Measurements from ENCODE around the gene MCEMP1.
A peak's percentile ranks its signal among the peaks of the same experiment; 100 is the strongest.

MCEMP1 gene

GRCh38 chr19:7676854-7677253, at the start of gene MCEMP1:
Gene MCEMP1, plus strand, starts transcription at chr19:7677090. Its CDS starts 31 bp downstream, at chr19:7677121.
- DNase-seq (ENCODE audit: low read depth in 3 of 3): no peak

GRCh38 chr19:7627166-7627565, 49.7 kb upstream of the MCEMP1 start:
- DNase-seq (ENCODE audit: low read depth in 3 of 3): no peak

DNA sequence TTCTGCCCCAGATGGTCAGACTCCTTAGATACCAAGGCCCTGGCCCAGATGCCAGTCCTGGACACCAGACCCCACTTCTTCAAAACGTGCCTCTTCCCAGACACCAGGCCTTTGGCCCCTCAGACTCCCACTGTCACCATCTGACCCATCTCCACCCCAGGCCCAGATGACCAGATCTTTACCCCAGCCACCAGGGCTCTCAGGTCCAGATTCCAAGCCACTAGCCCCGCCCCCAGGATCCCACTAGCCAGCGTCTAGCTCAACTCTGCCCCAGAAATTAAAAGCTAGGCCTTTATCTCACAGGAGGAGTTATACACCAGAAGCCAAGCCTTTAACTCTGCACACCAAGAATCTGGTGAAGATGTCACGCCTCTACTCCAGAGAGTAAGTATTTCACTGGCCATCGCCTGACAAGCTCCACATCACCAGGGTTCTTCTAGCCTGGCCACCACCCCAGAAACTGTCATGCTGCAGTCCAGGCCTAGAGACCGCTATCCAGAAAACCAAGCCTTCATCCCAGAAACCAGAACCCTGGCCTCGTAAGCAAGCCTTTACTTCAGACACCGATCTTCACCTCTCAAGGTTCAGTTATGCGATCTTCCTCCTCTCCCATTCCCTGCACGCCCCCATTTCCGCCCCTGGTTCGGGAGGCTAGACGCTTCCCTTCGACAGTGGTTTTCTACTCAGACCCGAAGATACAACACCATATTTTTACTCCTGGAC, 48.1 kb upstream of the MCEMP1 start:
- DNase-seq (ENCODE audit: low read depth in 3 of 3): no peak

- DNase-seq (ENCODE audit: low read depth in 3 of 3): peak; percentile 87 to 93 (median 87)
Observed at GRCh38 chr19:7629347-7630054, 47.4 kb upstream of the MCEMP1 start, which contains the start of the genes PET100 and XAB2. Gene PET100, plus strand, starts transcription at chr19:7629793. Its CDS starts 41 bp downstream, at chr19:7629834. Gene XAB2, minus strand, starts transcription at chr19:7629545. Its CDS starts 18 bp downstream, at chr19:7629527.

GRCh38 chr19:7631577-7631976, 45.3 kb upstream of the MCEMP1 start:
- DNase-seq (ENCODE audit: low read depth in 3 of 3): no peak

- DNase-seq (ENCODE audit: low read depth in 3 of 3): no peak
Observed at GRCh38 chr19:7632340-7633203, 44.3 kb upstream of the MCEMP1 start.

- no peak for DNase-seq (ENCODE audit: low read depth in 3 of 3)
Observed at GRCh38 chr19:7633698-7634097, 43.2 kb upstream of the MCEMP1 start, which contains the start of gene PCP2. Gene PCP2, minus strand, starts transcription at chr19:7633719. Its CDS starts 262 bp downstream, at chr19:7633457.

GRCh38 chr19:7635670-7636069, 41.2 kb upstream of the MCEMP1 start:
- no peak for DNase-seq (ENCODE audit: low read depth in 3 of 3)

- no peak for DNase-seq (ENCODE audit: low read depth in 3 of 3)
Observed at GRCh38 chr19:7636317-7636690, 40.6 kb upstream of the MCEMP1 start.

- peak; percentile 85 to 93 (median 85) for DNase-seq (ENCODE audit: low read depth in 3 of 3)
Observed at GRCh38 chr19:7636691-7637373, 40.1 kb upstream of the MCEMP1 start, which contains the start of gene STXBP2. Gene STXBP2, plus strand, starts transcription at chr19:7637110. Its CDS starts 40 bp downstream, at chr19:7637150.

DNA sequence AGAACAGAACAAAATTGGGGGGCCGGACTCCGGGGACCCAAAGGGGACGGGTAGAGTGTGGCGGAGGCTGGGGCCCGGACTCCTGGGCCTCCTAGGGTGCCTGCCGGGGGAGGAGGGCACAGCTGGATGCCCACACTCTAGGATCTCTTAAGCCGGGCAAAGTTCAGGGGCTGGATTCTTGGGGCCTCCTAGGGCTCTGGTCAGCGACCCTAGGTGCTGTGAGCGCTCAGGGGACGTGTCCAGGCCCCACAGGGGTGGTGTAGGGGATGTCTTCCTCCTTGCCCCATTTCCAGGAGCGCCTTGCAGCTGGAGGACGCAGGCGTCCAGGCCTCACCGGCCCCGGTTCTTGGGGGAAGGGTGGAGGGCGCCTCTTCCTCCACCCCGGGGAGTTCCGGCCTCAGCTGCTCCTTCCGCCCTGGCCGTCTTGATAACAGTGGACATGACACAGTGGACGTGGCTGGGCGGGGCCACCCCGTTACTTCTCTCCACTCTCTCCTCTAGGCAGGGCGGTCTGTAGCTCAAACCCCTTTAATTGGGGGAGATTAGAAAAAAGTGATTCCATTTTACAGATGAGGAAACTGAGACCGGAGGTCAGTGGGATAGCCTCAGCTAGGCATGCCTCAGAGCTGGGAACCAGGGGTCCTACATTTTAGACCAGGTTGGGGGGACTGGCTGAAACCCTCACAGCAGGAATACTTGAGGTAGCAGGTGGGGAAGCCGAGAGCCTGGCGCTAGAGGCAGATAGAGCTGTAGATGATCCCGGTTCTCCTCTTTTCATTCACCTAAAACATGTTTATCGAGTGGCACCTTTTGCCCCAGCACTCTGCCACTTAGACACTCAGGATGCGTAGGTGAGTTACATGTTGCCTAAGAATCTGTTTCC, 39.3 kb upstream of the MCEMP1 start:
- no peak for DNase-seq (ENCODE audit: low read depth in 3 of 3)

DNA sequence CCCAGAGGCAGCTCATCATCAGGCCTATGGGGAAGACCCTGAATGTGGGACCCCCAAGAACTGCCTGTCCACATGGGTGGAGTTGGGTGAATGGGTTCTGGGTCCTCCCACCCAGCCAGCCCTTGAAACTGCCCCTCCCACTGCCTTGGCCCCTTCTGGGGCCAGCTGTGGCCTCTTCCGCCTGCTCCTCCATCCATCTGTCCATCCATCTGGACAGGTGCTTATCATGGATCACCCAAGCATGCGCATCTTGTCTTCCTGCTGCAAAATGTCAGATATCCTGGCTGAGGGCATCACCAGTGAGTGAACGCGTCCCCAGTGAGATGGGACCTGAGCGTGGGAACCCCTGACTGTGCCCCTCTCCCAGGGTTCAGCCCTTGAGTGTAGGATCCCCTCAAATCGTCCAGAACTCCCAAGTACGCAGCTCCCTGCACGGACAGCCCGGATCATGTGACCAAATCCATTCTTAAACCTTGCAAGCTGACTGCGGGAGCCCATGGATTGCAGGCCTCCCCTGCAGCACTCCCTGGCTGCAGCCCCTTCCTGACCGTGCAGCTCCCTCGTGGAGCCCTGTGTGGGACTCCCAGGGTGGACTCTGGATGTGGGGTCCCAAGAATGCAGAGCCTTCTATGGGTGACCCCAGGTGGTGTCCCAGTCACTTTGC, 38.0 kb upstream of the MCEMP1 start:
- no peak for DNase-seq (ENCODE audit: low read depth in 3 of 3)

- DNase-seq (ENCODE audit: low read depth in 3 of 3): no peak
Observed at GRCh38 chr19:7639863-7640348, 37.0 kb upstream of the MCEMP1 start.

DNA sequence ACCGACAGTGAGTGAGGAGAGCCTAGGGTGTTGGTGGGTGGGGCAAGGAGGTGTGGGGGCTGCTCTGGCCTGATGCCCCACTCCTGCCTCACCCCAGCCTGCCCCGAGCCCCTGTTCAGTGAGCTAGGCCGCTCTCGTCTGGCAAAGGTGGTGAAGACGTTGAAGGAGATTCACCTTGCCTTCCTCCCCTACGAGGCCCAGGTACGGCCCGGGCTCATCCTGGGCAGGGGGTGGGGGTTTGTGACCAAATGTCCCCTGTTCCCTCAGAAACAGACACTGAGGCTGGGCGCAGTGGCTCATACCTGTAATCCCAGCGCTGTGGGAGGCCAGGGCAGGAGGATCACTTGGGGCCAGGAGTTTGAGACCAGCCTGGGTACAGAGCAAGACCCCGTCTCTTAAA, 36.1 kb upstream of the MCEMP1 start:
- DNase-seq (ENCODE audit: low read depth in 3 of 3): no peak

DNA sequence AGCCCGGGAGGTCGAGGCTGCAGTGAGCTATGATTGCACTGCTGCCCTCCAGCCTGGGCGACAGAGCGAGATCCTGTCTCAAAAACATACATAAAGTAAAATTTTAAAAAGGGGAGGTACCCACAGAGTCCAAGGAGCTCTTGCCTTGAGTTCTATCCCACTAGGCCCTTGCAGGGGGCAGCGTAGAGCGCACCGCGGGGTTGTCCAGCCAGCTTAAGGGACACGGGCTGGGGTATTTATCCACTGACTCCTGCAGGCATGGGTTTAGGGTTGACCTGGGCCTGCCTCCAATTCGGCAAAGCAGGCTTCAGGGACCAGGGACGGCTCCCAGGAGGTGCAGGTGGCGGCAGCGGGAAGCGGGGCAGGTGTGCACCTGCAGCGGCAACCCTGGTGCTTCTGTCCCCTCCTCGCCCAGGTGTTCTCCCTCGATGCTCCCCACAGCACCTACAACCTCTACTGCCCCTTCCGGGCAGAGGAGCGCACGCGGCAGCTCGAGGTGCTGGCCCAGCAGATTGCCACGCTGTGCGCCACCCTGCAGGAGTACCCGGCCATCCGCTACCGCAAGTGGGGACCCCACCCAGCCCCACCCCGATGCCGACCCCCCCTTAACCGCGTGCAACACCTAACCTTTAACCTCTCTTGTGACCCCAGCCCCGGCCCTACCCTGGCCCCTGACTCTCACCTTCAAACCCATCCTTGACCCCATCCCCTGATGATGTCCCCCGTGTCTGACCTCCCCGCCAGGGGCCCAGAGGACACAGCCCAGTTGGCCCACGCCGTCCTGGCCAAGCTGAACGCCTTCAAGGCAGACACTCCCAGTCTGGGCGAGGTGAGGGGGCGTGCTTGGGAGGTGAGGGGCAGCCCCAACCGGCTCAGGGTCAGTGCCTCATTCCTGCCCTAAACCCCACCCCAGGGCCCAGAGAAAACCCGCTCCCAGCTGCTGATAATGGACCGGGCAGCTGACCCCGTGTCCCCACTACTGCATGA, 35.3 kb upstream of the MCEMP1 start:
- DNase-seq (ENCODE audit: low read depth in 3 of 3): no peak

GRCh38 chr19:7642295-7643030, 34.4 kb upstream of the MCEMP1 start:
- DNase-seq (ENCODE audit: low read depth in 3 of 3): no peak

DNA sequence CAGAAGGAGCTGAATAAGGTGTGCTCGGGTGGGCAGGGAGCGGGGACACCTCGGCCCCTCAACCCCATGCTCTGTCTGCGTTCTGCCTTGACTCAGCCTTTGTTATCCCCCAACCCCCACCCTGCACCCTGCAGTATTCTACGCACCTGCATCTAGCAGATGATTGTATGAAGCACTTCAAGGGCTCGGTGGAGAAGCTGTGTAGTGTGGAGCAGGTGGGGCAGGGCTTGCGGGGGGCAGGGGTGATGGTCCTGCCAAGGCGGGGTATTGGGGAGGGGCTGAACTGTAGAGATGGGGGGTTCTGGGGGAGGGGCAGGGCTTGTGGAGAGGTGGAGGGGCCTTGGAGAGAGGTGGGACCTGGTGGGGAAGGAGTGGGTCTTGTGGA, 33.9 kb upstream of the MCEMP1 start:
- no peak for DNase-seq (ENCODE audit: low read depth in 3 of 3)
